Measurements from ENCODE around the gene FCHO2.
"Not testable (repeated sequence)": the region's sequence is repeated elsewhere in the genome, so short reads cannot be mapped to it uniquely, and the experiment has no call there.

FCHO2 gene

GRCh38 chr5:73019766-73020165 is 63.9 kb downstream of the FCHO2 start:
- no peak overlapping the region for H3K4me3 ChIP-seq (ENCODE audit: low read depth, low read length)

DNA sequence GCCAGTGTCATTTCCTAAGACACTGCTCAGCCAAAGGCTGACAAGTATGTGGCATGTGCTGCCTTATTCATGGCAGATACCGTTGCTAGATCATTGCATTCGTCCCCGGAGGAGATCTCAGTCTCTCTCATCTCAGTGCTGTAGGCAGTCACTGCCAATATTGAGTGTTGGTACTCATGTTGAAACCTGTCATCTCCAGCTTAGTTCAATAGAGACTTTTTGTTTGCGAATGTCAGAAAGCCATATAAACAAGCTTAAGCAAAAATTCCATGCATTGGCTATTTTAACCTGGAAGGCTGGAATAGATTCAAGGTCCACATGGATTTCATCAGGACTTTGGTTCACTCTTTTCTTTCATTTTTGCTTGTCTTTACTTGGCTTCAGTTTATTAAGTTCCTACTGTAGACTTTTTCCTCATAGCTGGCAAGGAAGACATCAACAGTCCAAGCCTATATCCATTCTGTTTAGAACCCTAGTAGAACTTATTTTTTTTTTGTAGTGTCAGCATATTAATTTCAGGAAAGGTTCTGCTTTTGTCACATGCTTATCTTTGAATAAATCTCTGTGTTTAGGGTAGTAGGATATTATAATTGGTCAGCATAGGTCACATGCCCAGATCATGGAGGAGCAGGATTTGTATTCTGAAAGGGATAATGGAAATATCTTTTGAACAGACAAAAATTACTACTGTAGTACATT is 66.8 kb downstream of the FCHO2 start:
- TF ChIP-seq, protein P1, sequence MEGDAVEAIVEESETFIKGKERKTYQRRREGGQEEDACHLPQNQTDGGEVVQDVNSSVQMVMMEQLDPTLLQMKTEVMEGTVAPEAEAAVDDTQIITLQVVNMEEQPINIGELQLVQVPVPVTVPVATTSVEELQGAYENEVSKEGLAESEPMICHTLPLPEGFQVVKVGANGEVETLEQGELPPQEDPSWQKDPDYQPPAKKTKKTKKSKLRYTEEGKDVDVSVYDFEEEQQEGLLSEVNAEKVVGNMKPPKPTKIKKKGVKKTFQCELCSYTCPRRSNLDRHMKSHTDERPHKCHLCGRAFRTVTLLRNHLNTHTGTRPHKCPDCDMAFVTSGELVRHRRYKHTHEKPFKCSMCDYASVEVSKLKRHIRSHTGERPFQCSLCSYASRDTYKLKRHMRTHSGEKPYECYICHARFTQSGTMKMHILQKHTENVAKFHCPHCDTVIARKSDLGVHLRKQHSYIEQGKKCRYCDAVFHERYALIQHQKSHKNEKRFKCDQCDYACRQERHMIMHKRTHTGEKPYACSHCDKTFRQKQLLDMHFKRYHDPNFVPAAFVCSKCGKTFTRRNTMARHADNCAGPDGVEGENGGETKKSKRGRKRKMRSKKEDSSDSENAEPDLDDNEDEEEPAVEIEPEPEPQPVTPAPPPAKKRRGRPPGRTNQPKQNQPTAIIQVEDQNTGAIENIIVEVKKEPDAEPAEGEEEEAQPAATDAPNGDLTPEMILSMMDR (conservative IDR thresholded peaks at IDR 0.05; ENCODE audit: low read depth, low read length), result no peak
- no peak for DNase-seq (ENCODE audit: low read depth)
- no peak overlapping the region for H3K4me3 ChIP-seq (ENCODE audit: low read depth, low read length)

More at GRCh38 chr5:73019766-73020165, 63.9 kb downstream of the FCHO2 start:
- no peak for DNase-seq (ENCODE audit: low read depth)
- TF ChIP-seq, protein P1 (conservative IDR thresholded peaks at IDR 0.05; ENCODE audit: low read depth, low read length), result no peak

DNA sequence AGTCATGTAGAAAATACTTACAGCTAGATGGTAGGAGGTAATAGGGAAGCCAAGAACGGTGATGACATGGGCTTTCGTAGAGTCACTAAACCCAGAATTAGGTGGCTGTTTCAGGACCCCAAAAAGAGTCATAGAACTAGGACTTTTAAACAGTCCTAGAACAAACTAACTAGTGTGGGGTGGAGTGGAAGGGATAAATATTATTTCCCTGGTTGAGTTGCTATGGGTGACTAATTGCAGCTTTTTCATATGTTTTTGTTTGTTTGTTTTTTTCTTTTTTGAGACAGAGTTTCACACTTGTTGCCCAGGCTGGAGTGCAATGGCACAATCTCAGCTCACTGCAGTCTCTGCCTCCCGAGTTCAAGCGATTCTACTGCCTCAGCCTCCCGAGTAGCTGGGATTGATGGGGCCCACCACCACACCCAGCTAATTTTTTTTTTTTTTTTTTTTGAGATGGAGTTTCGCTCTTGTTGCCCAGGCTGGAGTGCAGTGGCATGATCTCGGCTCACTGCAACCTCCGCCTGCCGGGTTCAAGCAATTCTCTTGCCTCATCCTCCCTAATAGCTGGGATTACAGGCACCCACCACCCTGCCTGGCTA is 69.2 kb downstream of the FCHO2 start:
- DNase-seq (ENCODE audit: low read depth); H3K4me3 ChIP-seq (ENCODE audit: low read depth, low read length): not testable (repeated sequence)

DNA sequence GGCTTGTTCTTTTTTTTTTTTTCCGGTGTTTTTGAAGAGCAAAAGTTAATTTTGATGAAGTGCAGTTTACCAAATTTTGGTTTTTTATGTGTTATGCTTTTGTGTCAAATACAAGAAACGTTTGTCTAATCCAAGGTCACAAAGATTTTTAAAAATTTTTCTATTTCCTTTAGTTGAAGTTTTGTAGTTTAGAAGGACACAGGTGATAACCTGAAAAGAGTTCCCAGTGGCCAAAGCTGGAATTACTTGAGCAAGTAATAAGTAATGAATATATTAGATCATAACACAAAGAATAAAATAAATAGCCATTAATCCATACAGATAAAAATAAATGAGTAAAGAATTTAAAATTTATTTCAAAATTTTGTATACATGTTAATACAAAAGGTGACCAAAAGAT is 71.5 kb downstream of the FCHO2 start:
- TF ChIP-seq, protein P1 (conservative IDR thresholded peaks at IDR 0.05; ENCODE audit: low read depth, low read length), result no peak
- no peak overlapping the region for H3K4me3 ChIP-seq (ENCODE audit: low read depth, low read length)
- peak; percentile 19 for DNase-seq (ENCODE audit: low read depth)

DNA sequence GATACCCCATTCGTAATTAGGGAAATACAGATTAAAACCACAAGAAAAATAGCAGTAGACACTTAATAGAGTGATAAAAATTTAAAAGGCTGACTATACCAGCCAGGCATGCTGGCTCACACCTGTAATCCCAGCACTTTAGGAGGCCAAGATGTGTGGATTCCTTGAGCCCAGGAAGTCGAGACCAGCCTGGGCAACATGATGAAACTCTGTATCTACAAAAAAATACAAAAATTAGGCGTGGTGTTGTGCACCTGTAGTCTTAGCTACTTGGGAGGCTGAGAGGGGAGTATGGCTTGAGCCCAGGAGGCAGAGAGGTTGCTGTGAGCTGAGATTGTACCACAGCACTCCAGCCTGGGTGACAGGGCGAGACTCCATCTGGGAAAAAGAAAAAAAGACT is 72.0 kb downstream of the FCHO2 start:
- TF ChIP-seq, protein P1 (conservative IDR thresholded peaks at IDR 0.05; ENCODE audit: low read depth, low read length), result no peak
- H3K4me3 ChIP-seq (ENCODE audit: low read depth, low read length), result no peak overlapping the region
- no peak for DNase-seq (ENCODE audit: low read depth)

DNA sequence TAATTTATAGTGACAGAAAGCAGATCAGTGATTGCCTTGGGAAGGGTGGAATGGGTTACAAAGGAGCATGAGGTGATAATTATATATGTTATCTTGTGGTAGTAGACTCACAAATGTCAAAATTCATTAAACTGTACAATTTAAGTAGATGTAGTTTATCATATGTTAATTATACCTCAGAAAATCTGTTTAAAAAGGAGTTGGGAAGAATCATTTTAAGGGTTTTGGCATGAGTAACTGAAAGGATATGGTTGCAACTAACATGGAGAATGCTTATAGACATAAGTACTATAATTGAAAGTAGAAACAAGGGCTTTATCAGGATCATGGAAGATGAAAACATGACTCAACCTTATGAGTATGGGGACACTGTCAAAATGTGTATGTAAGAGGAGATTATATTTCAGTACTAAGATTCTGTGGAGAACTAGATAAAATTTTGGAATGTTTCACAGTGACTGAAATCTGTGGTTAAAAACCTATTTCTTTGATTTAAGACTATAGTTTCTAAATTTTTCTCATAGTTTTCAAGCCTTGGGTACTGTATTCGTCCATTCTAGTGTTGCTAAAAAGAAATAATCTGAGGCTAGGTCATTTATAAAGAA is 73.3 kb downstream of the FCHO2 start:
- TF ChIP-seq, protein P1 (conservative IDR thresholded peaks at IDR 0.05; ENCODE audit: low read depth, low read length), result no peak
- no peak overlapping the region for H3K4me3 ChIP-seq (ENCODE audit: low read depth, low read length)
- DNase-seq (ENCODE audit: low read depth), result peak; percentile 49

DNA sequence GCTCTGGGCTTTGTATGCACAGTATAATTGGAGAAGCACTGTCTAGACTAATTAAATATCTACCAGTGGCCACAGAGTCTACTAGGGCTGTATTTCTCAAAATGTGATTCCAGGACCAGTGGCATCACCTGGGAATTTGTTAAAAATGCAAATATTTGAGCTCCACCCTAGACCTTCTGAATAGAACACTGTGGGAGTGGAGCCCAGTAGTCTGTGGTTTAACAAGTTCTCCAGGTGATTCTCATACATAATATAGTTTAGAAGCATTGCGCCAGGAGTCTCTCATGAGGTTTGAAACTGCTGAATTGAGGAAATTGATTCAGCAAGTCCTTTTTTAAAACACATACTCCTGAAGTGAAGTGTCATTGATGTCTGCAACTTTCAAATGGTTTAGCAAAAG is 74.7 kb downstream of the FCHO2 start:
- DNase-seq (ENCODE audit: low read depth), result peak; percentile 7
- H3K4me3 ChIP-seq (ENCODE audit: low read depth, low read length), result no peak overlapping the region
- TF ChIP-seq, protein P1 (conservative IDR thresholded peaks at IDR 0.05; ENCODE audit: low read depth, low read length), result no peak
